ENCODE data around the gene OAS3.

- TF ChIP-seq TAF1 (IDR thresholded peaks at IDR 0.05; ENCODE audit: borderline replicate concordance, low read depth, low read length) = no peak
- TF ChIP-seq YY1 (IDR thresholded peaks at IDR 0.05; ENCODE audit: low read depth) = no peak
- TF ChIP-seq CTCF (IDR thresholded peaks at IDR 0.05) = no peak
Observed at GRCh38 chr12:112939761-112940381, 1.6 kb downstream of the OAS3 start.
